Mucosa of stomach (tissue), 1 donor: Measurements from ENCODE around the gene GOLGB1.

Experiments used
- H3K27me3 ChIP-seq: one replicate; pipeline ENCODE4 v1.7.0; 2013; ENCODE audit warnings: mild to moderate bottlenecking, low read length; ENCODE audit not compliant: control insufficient read depth, insufficient read depth
- H3K36me3 ChIP-seq: one replicate; pipeline ENCODE4 v1.7.0; 2013; ENCODE audit warnings: low read length; ENCODE audit not compliant: control insufficient read depth, insufficient read depth
- H3K4me1 ChIP-seq: one replicate; pipeline ENCODE4 v1.7.0; 2013; ENCODE audit warnings: mild to moderate bottlenecking, low read length; ENCODE audit not compliant: control insufficient read depth, insufficient read depth
- H3K4me3 ChIP-seq: one replicate; pipeline ENCODE4 v1.7.0; 2013; ENCODE audit warnings: low read length
- H3K9ac ChIP-seq: one replicate; pipeline ENCODE4 v1.7.0; 2013; ENCODE audit warnings: mild to moderate bottlenecking, low read length, moderate library complexity
- H3K9me3 ChIP-seq: one replicate; pipeline ENCODE4 v1.7.0; 2013; ENCODE audit warnings: mild to moderate bottlenecking, low read length, moderate library complexity; ENCODE audit not compliant: control insufficient read depth
- donor health status: Pancreatic carcinoma.

GOLGB1 gene

DNA sequence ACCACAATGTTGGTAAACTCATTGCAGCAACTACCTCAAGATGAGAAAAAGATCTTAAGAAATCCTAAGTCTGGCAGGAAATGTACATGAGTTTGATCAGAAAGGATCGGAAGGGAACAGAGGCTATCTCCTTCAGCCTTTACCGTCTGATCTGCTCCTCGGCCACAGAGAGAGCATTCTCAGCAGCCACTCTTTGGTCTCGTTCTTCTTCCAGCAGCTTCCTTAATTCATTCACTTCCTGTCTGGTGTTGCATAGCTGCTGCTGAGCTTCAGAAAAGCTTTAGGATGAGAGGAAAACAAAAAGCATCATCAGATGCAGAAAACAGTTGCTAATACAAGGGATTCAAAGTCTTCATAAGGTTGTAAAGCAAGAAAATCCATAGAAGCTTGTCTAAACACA is 82.2 kb downstream of the GOLGB1 start:
- H3K27me3 ChIP-seq = no peaks in the 10 kb centered on the region
- H3K4me1 ChIP-seq = no peaks in the 10 kb centered on the region
- peaks cover 16% of the 10 kb centered on the region for H3K36me3 ChIP-seq
- no peak overlapping the region for H3K4me3 ChIP-seq
- H3K9me3 ChIP-seq = no peaks in the 10 kb centered on the region
- no peak overlapping the region for H3K9ac ChIP-seq

DNA sequence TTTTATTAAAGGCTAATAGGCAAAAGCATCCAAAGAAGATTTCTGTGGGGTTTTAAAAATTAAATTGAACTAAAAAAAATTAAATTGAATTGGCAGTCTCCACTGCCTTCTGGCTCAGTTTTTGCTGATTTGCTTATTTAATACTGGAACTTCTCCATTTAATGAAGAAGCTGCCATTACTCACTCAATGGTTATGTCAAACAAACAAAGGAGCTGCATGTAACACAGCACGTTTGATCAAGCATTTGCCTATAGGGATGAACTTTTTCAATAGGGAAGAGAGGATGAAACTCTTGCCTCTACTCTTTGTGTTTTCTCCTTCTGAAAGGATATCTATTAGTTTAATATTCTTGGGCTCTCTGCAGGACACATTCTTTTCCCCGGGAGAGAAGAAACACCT is 84.1 kb downstream of the GOLGB1 start:
- H3K4me3 ChIP-seq = no peak overlapping the region
- no peaks in the 10 kb centered on the region for H3K9me3 ChIP-seq
- H3K27me3 ChIP-seq = no peaks in the 10 kb centered on the region
- peaks cover 16% of the 10 kb centered on the region for H3K36me3 ChIP-seq
- H3K9ac ChIP-seq = no peak overlapping the region
- H3K4me1 ChIP-seq = no peaks in the 10 kb centered on the region

DNA sequence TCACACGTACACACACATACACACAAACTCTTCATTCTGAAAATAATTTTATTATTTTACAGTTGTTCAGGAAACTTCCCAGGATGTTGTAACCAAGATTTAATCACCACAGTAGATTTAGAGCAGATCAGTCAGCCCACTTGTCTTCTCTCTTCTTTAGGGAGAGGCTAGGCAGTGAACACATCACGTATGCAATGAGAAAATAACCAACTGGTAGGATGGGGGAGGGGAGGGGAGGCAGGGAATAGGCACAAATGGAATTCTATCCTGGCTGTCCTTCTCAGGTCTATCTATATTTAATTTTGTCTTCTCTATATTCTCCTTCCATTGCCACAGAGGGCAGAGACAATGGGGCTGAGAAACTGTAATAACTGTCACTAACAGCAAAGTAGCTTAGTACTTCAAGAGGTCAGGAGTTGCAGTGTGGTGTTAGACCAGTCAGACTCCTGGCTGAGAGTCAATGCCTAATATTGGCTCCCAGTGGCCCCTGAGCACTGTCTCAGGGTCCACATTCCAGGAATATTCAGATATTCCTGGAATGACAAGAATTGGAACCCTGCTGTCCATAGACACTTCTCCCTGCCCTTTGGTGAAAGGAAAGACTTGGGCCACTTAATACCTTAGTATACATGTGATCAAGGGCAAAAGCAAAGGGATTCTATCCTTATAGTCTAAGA is 86.2 kb downstream of the GOLGB1 start:
- no peak overlapping the region for H3K9ac ChIP-seq
- H3K4me1 ChIP-seq = no peaks in the 10 kb centered on the region
- H3K27me3 ChIP-seq = no peaks in the 10 kb centered on the region
- H3K4me3 ChIP-seq = no peak overlapping the region
- no peaks in the 10 kb centered on the region for H3K9me3 ChIP-seq
- H3K36me3 ChIP-seq = peaks cover 16% of the 10 kb centered on the region

DNA sequence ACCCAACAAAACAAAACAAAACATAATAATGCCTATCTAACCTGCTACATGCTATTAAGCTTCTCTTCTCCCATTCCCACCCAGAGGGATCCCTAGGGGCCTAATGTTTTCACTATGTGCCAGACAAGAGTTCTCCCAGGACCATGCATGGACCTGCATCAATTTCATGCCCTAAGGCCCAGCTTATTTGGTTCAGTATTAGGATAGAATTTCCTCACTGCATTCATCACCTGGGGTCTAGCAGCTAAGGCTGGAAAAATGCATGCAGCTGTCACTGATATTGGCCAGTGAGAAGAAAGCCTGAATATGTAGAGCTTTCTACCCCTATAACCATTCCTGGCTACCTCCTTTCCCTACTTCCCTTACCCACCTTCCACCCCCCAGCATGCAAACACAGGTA is 86.8 kb downstream of the GOLGB1 start:
- Histone ChIP-seq H3K9ac (no peak overlapping the region), H3K4me3 (no peak overlapping the region), H3K9me3 (no peaks in the 10 kb centered on the region), H3K27me3 (no peaks in the 10 kb centered on the region), H3K4me1 (no peaks in the 10 kb centered on the region), H3K36me3 (peaks cover 16% of the 10 kb centered on the region)

- H3K36me3 ChIP-seq = peaks cover 16% of the 10 kb centered on the region
- H3K9me3 ChIP-seq = no peaks in the 10 kb centered on the region
- no peak overlapping the region for H3K9ac ChIP-seq
- H3K4me3 ChIP-seq = no peak overlapping the region
- H3K4me1 ChIP-seq = no peaks in the 10 kb centered on the region
- no peaks in the 10 kb centered on the region for H3K27me3 ChIP-seq
Measured at GRCh38 chr3:121661376-121661775, 88.2 kb downstream of the GOLGB1 start.

GRCh38 chr3:121660356-121661171 is 89.0 kb downstream of the GOLGB1 start, which contains the start of gene HCLS1:
Gene HCLS1 (minus strand): TSS chr3:121660903. CDS start chr3:121658347, 2,556 bp downstream.
- Histone ChIP-seq H3K4me1 (no peaks in the 10 kb centered on the region), H3K27me3 (no peaks in the 10 kb centered on the region), H3K9me3 (no peaks in the 10 kb centered on the region), H3K4me3 (no peak within 1 kb of the TSS), H3K9ac (no peak within 1 kb of the TSS), H3K36me3 (peaks cover 16% of the 10 kb centered on the region)

DNA sequence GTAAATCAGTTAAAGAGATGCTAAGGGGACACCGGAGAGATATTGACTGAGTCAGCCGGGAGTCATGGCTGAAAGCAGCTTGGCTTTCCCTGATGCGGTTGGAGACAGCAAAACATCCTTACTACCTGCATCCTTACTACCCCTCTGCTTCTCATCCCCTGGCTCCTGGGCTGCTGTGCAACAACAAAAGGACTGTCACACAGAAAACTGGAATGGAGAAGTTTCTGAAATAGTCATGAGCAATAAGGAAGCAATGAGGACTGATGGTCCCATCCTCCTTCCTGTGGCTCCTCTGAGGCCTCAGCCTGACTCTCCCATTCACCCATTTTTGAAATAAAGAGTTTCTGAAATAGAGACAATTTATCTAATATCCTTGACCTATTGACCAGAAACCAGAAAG is 90.0 kb downstream of the GOLGB1 start:
- Histone ChIP-seq H3K4me3 (no peak overlapping the region), H3K27me3 (no peaks in the 10 kb centered on the region), H3K9me3 (no peaks in the 10 kb centered on the region), H3K36me3 (peaks cover 12% of the 10 kb centered on the region), H3K4me1 (no peaks in the 10 kb centered on the region), H3K9ac (no peak overlapping the region)

- no peak overlapping the region for H3K9ac ChIP-seq
- no peaks in the 10 kb centered on the region for H3K4me1 ChIP-seq
- H3K36me3 ChIP-seq = peaks cover 6% of the 10 kb centered on the region
- H3K9me3 ChIP-seq = no peaks in the 10 kb centered on the region
- H3K4me3 ChIP-seq = no peak overlapping the region
- no peaks in the 10 kb centered on the region for H3K27me3 ChIP-seq
Measured at GRCh38 chr3:121658716-121659435, 90.7 kb downstream of the GOLGB1 start.

GRCh38 chr3:121654493-121655385 is 94.8 kb downstream of the GOLGB1 start:
- no peak overlapping the region for H3K4me3 ChIP-seq
- no peaks in the 10 kb centered on the region for H3K27me3 ChIP-seq
- no peak overlapping the region for H3K9ac ChIP-seq
- H3K4me1 ChIP-seq = no peaks in the 10 kb centered on the region
- H3K9me3 ChIP-seq = no peaks in the 10 kb centered on the region
- no peaks in the 10 kb centered on the region for H3K36me3 ChIP-seq

DNA sequence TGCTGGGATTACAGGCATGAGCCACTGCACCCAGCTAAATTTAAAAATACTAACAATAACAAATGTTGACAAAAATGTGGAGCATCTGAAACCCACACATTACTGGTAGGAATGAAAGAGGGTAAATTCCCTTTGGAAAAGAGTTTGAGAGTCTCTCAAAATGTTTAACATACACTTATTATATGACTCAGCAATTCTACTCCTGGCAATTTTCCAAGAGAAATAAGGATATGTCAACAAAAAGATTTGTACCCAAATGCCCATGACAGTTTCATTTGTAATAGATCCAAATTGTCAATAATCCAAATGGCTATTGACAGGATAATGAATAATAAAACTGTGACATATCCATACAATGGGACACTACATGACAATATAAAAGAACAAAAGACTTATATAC is 97.9 kb downstream of the GOLGB1 start:
- H3K9me3 ChIP-seq = no peaks in the 10 kb centered on the region
- no peak overlapping the region for H3K9ac ChIP-seq
- H3K4me1 ChIP-seq = no peaks in the 10 kb centered on the region

DNA sequence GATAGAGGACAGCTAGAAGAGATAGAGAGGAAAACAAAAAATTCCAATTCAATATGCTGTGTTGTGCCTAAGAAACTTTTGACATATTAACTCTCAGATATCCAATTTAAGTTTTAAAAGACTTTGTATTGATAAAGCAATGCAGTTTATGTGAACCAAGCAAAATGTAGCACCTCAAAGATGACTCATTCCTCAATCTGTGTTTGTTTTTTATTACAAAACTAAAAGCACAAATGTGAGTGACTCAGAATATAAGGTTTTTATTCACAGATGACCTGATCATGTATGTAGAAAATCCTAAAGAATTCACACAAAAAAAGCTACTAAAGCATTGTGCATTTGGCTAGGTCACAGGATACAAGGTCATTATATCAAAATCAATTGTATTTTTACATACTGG is 99.9 kb downstream of the GOLGB1 start:
- Histone ChIP-seq H3K9me3 (no peaks in the 10 kb centered on the region), H3K4me1 (no peaks in the 10 kb centered on the region), H3K36me3 (no peaks in the 10 kb centered on the region), H3K9ac (no peak overlapping the region), H3K4me3 (no peak overlapping the region), H3K27me3 (no peaks in the 10 kb centered on the region)

More for the DNA sequence above, 97.9 kb downstream of the GOLGB1 start:
- Histone ChIP-seq H3K27me3 (no peaks in the 10 kb centered on the region), H3K4me3 (no peak overlapping the region), H3K36me3 (no peaks in the 10 kb centered on the region)
